GM18519 (cell line): ENCODE measurements around the gene UNK.

Source experiments
- ATAC-seq: cut with Tn5 transposase; IDR thresholded peaks from one replicate; pipeline ENCODE4 v1.9.1; 2021; ENCODE audit warnings: mild to moderate bottlenecking, moderate library complexity; ENCODE audit not compliant: unreplicated experiment, low FRiP score

UNK gene

DNA sequence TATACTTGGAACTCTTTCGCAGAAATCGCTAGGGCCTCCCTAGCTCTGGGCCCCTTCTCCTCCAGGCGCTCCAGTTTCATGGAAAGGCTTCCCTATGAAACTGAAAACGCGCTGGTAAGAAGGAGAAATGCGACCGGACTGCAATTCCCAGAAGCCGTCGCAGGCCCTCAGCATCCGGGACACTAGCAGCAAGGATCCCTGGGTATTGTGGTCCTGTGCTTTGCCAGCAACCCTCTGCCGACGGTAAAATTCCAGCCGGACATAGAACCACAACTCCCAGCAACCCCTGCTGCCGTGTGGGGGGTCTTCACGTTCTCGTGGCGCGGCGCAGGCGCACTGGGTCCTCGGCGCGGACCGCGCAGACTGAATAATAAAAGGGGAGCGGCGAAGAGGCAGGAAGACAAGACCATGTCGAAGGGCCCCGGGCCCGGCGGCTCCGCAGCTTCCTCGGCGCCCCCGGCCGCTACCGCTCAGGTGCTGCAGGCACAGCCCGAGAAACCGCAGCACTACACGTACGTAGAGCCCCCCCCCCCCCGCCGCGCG lies at the start of gene UNK:
UNK (plus strand) TSS at position 334 of the 543 bp plus-strand sequence; CDS start at position 409, 75 bp downstream.
- peak; percentile 44 for ATAC-seq

DNA sequence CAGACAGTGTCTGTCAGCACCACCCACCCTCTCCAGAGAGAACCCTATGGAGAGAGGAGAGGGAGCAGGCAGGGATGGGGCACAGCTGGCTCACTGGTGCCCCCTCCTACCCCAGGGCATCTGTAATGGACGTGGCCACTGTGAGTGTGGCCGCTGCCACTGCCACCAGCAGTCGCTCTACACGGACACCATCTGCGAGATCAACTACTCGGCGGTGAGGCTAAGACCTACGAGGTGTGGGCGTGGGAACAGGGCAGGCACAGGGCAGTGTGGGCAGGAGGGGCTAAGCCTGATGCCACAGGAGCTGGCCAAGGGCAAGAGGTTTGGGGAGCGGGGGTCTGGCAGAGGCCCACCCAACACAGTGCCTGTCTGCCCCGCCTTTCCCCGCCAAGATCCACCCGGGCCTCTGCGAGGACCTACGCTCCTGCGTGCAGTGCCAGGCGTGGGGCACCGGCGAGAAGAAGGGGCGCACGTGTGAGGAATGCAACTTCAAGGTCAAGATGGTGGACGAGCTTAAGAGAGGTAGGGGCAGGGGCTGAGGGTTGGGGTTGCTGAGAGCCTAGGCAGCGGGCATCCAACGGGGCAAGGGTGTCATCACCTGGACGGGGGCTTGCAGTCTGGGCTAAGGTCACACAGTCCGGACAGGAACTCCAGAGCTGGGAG lies 48.3 kb upstream of the UNK start:
- no peak for ATAC-seq

- ATAC-seq = no peak
Measured at GRCh38 chr17:75737133-75737962, 47.3 kb upstream of the UNK start.

DNA sequence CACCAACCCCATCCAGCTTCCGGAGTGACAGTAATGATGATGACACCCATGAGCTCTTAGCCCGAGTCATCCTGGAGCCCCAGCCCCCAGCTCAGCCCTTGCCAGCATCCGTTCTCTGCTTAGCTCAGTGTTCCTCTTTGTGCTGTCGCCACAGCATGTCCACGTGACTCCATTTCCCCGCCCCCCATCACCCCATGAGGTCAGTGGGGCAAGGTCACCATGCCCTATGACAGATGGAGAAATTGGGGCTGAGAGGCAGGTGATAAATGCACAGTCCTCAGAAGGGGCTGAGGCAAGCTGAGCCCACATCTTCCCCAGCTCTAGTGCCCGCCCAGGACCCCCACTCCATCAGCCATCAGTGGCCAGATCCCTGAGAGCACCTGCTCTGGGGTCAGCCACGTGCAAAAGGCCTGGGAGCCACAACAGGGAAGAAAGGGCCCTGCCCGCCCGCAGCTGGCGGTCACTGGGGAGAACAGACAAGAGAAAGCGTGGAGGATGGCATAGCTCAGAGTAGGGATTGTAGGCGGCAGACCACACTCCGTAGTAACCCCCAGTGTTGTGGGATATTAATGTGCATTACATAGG lies 46.3 kb upstream of the UNK start:
- no peak for ATAC-seq

DNA sequence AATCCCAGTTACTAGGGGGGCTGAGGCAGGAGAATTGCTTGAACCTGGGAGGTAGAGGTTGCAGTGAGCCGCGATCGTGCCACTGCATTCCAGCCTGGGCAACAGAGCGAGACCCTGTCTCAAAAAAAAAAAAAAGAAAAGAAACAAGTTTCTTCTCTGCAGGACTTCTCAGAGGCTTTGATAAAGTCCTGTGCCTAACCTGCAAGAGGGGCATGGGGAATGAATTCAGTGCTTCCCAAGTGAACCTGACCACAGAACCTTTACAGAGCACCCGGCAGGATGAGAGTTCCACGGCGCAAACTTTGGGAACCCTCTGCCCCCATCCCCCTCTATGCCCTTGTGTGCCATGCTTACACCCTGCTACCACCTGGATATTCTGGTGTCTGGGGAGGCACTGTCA lies 45.4 kb upstream of the UNK start:
- ATAC-seq = no peak

GRCh38 chr17:75739801-75740200 lies 44.8 kb upstream of the UNK start:
- no peak for ATAC-seq

DNA sequence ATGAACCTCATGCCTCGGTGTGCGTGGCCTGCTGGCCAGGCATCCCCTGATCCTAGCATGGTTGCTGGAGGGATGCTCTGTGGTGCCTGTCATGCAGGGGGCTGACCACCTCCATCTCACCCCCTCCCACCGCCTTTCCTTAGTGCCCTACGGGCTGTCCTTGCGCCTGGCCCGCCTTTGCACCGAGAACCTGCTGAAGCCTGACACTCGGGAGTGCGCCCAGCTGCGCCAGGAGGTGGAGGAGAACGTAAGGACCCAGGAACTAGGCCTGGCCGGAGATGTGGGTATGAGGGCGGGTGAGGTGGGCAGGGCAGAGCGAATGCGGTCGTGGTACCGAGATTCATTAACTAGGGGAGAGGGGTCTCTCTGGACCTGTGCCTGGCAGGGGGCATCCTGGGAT lies 44.4 kb upstream of the UNK start:
- no peak for ATAC-seq

DNA sequence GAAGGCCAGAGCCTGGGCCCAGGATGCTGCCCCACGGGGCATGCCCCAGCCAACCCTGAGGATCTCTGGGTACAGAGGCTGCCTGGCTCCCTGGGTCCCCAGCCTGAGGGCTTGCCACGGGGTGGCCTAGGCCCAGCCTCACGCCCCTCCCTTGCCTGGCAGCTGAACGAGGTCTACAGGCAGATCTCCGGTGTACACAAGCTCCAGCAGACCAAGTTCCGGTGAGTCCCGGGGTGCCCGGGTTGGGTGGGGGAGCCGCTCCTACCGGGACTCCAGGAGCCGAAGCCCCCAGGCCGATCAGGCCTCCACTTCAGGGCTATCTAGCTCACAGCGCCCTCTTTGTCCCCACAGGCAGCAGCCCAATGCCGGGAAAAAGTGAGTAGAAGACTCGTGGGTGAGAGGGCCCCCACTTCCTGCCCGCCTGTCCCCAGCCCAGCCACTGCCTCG lies 44.0 kb upstream of the UNK start:
- ATAC-seq = no peak

DNA sequence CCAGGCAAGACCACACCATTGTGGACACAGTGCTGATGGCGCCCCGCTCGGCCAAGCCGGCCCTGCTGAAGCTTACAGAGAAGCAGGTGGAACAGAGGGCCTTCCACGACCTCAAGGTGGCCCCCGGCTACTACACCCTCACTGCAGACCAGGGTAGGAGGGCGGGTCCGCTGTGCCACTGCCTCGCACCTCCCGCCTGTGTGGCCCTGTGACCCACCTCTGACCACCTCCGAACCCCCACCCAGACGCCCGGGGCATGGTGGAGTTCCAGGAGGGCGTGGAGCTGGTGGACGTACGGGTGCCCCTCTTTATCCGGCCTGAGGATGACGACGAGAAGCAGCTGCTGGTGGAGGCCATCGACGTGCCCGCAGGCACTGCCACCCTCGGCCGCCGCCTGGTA lies 42.3 kb upstream of the UNK start:
- no peak for ATAC-seq

GRCh38 chr17:75743625-75744206 lies 40.9 kb upstream of the UNK start:
- ATAC-seq = no peak

DNA sequence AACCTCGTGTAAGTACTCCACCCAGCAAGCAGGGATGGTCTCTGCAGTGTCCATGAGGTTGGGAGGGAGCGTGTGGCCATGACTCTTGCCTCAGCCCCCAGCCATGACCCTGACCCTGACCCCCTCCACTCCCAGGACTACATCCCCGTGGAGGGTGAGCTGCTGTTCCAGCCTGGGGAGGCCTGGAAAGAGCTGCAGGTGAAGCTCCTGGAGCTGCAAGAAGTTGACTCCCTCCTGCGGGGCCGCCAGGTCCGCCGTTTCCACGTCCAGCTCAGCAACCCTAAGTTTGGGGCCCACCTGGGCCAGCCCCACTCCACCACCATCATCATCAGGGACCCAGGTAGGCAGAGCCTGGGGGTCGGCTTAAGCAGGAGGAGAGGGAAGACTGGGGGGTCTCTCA lies 35.9 kb upstream of the UNK start:
- ATAC-seq = no peak

GRCh38 chr17:75749545-75750389 lies 34.8 kb upstream of the UNK start:
- no peak for ATAC-seq

DNA sequence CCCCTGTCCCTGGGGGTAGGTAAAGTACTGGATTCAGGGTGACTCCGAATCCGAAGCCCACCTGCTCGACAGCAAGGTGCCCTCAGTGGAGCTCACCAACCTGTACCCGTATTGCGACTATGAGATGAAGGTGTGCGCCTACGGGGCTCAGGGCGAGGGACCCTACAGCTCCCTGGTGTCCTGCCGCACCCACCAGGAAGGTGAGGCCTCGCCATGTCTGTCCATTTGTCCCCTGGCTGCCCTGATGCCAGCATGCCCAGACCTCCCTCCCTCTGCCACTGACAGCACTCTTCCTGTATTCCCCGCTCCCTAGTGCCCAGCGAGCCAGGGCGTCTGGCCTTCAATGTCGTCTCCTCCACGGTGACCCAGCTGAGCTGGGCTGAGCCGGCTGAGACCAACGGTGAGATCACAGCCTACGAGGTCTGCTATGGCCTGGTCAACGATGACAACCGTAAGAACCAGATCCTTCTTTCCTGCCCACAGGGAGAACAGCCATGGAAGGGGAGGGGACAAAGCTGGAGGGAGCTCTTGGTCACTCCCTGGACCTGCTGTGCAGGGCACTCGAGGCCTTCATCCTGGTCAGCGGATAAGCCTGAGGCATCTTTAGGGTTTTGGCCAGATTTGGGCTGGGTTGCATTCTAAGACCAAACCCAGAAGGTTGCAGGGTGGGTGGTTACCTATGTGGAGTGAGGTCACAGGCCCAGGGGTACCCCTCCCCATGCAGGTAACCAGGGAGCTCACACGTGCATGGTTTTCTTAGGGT lies 33.8 kb upstream of the UNK start:
- ATAC-seq = no peak

DNA sequence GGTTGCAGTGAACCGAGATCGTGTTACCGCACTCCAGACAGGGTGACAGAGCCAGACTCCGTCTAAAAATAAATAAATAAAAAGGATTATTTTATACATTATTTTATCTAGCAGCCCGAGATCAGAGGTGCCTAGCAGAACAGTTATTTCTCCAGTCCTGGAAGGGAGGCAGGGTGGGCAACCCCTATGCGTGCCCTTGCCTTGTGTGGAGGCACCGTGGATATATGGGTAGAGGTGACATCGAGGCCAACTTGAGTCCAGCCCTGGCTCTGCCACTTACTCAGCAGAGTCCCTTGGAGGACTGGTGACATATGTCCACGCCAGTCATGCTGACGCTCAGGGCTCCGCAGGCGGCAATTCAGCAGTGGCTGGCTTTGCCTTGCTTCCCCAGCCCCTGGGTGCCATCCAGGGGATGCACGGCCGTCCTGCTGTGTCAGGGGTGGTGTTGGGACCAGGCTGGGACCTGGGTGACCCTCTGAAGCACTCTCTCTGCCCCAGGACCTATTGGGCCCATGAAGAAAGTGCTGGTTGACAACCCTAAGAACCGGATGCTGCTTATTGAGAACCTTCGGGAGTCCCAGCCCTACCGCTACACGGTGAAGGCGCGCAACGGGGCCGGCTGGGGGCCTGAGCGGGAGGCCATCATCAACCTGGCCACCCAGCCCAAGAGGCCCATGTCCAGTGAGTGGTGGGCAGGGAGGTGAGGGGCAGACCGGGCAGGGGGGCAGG lies 32.8 kb upstream of the UNK start:
- ATAC-seq = no peak

DNA sequence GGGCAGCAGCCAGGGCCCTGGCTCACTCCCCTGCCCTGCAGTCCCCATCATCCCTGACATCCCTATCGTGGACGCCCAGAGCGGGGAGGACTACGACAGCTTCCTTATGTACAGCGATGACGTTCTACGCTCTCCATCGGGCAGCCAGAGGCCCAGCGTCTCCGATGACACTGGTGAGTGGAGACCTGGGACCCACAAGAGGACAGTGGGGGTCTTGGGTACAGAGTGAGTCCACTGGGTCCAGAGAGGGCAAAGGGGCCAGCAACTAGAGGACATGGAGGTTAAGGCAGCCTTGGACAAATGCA lies 32.2 kb upstream of the UNK start:
- ATAC-seq = no peak

- no peak for ATAC-seq
Measured at GRCh38 chr17:75752802-75753513, 31.6 kb upstream of the UNK start.

DNA sequence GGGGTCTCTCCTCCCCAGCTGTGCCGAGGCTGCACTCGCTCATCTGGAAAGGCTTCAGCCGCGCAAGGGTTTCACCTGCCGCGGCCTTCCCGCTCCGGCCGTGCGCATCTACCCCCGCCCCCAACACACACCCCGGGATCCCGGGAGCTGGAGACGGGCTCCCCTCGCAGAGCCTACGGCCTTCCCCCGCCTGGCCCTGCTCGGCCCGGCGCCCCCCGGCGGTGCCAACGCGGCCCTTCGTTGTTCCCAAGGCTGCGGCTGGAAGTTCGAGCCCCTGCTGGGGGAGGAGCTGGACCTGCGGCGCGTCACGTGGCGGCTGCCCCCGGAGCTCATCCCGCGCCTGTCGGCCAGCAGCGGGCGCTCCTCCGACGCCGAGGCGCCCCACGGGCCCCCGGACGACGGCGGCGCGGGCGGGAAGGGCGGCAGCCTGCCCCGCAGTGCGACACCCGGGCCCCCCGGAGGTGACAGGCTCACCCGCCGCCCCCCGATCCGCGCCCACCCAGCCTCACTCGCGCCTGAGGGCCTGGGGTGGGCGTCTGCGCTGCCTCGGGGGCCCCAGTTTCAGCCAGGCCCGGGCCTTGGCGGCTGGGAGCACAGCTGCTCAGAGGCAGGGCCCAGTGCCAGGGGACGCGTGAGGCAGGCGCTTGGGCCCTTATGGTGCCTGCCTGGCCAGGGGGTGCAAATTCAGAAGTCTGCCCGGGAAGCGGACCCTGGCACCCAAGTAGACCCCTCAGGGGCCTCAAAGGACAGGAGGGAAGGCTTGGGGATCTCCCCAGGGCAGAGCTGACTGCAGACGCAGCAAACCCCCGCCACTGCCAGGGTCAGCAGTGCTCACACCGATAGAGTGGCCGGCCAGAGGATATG lies 30.9 kb upstream of the UNK start:
- no peak for ATAC-seq
